ENCODE measurements around the gene ZNF48. TPM values are rescaled to one million over a fixed set of nuclear protein-coding genes. Genes with fewer than 3 reads are reported as not detected.
A peak's percentile ranks its signal among the peaks of the same experiment; 100 is the strongest.

Gene ZNF48
- total RNA-seq, 1 experiment from 2014 or later: 57.3 TPM

GRCh38 chr16:30348929-30349328 lies 46.3 kb upstream of the ZNF48 start:
- Histone ChIP-seq H3T11ph (ENCODE audit: low read length) (no peak overlapping the region), H2BK120ac (ENCODE audit: low read depth, low read length, poor library complexity, severe bottlenecking) (no peak overlapping the region), H2BK20ac (ENCODE audit: low read depth, low read length, poor library complexity, severe bottlenecking) (no peak overlapping the region), H3K9ac (ENCODE audit: extremely low read depth, insufficient read length, low read length) (no peak overlapping the region), H3K27ac (ENCODE audit: insufficient read length, low read depth, low read length) (no peak overlapping the region), H3K14ac (ENCODE audit: insufficient read depth, low read length) (no peak overlapping the region), H3K18ac (ENCODE audit: insufficient read length, low read depth, low read length) (no peak overlapping the region), H3K23ac (ENCODE audit: insufficient read length, low read depth, low read length) (no peak overlapping the region), H3K4ac (ENCODE audit: low read depth, low read length) (no peak overlapping the region), H3K4me2 (ENCODE audit: insufficient read depth, insufficient read length, low read length) (no peak overlapping the region), H3K9me3 (ENCODE audit: control insufficient read depth, low read depth, low read length) (no peaks in the 10 kb centered on the region), H4K5ac (ENCODE audit: insufficient read length, low read depth, low read length) (no peak overlapping the region), H4K20me1 (ENCODE audit: control insufficient read depth, insufficient read depth, insufficient read length) (no peaks in the 10 kb centered on the region), H4K91ac (ENCODE audit: insufficient read length, low read depth, low read length) (no peak overlapping the region), H3K4me1 (ENCODE audit: insufficient read depth, low read length) (no peaks in the 10 kb centered on the region), H3K56ac (ENCODE audit: insufficient read length, low read depth, low read length) (no peak overlapping the region), H2AK5ac (ENCODE audit: insufficient read length, low read length) (no peak overlapping the region), H3K23me2 (ENCODE audit: insufficient read length, low read depth, low read length, poor library complexity, severe bottlenecking) (no peaks in the 10 kb centered on the region), H2BK5ac (ENCODE audit: insufficient read length, low read length) (no peak overlapping the region), H4K8ac (replicated peaks; ENCODE audit: insufficient read length, low read depth, low read length) (no peak overlapping the region), H3K79me2 (ENCODE audit: insufficient read depth, low read length) (no peaks in the 10 kb centered on the region; the same call in 1 of the 2 replicates), H2AFZ (ENCODE audit: low read length) (no peak overlapping the region), H2BK12ac (ENCODE audit: insufficient read length, low read depth, low read length) (no peak overlapping the region), H3K27me3 (ENCODE audit: insufficient read depth, low read length) (no peaks in the 10 kb centered on the region), H3K79me1 (ENCODE audit: insufficient read depth, low read depth, low read length, poor library complexity, severe bottlenecking) (peaks cover 5% of the 10 kb centered on the region), H2BK15ac (ENCODE audit: low read depth, low read length) (no peak overlapping the region)
- H3K9me3 Mint-ChIP-seq: no peaks in the 10 kb centered on the region
- peak overlapping the region in 1 of 3 experiments; percentile 38; a peak in 3 of 7 replicates for H3K27ac Mint-ChIP-seq
- DNase-seq: no peak
- H3K27me3 Mint-ChIP-seq (ENCODE audit: low read depth): no peaks in the 10 kb centered on the region; the same call in 1 of the 2 replicates
- peaks cover 20 to 46% (median 40%) of the 10 kb centered on the region in 3 experiments; a peak in 6 of 7 replicates for H3K36me3 Mint-ChIP-seq (ENCODE audit: insufficient read depth in 1 of 3, low read depth in 3 of 3)
- peaks cover 0 to 2% of the 10 kb centered on the region in 2 experiments; a peak in 2 of 4 replicates for H3K4me1 Mint-ChIP-seq
- no peak overlapping the region for H3K4me3 Mint-ChIP-seq
- WGBS (ENCODE audit: extremely low coverage, insufficient read length, low lambda C conversion rate): no CpG with 5 or more reads among the region's 7 CpGs
- no peak for TF ChIP-seq CTCF (conservative IDR thresholded peaks at IDR 0.05)
